Retinal pigment epithelial cell (primary cell): ENCODE results near the gene ALG2.

Source experiments
- DNase-seq: peaks from one replicate; pipeline ENCODE4 v3.0.0-alpha.2; 2010; ENCODE audit warnings: low read depth
- H3K4me3 ChIP-seq: 2 replicates; pipeline ENCODE4 v1.5.1; 2011; ENCODE audit warnings: mild to moderate bottlenecking, low read length, control low read depth, moderate library complexity
- CTCF ChIP-seq: conservative IDR thresholded peaks from 2 replicates; pipeline ENCODE4 v1.5.1; 2011; ENCODE audit warnings: low read depth, low read length, control low read depth, inconsistent platforms

The ALG2 gene

GRCh38 chr9:99180662-99181061 lies 41.1 kb downstream of the ALG2 start:
- TF ChIP-seq CTCF = no peak
- DNase-seq = no peak
- no peak overlapping the region for H3K4me3 ChIP-seq

GRCh38 chr9:99180199-99180598 lies 41.5 kb downstream of the ALG2 start:
- no peak for DNase-seq
- no peak overlapping the region for H3K4me3 ChIP-seq
- TF ChIP-seq CTCF = no peak

GRCh38 chr9:99178912-99179872 lies 42.5 kb downstream of the ALG2 start:
- DNase-seq = no peak
- TF ChIP-seq CTCF = no peak

GRCh38 chr9:99177576-99178366 lies 44.0 kb downstream of the ALG2 start:
- no peak for DNase-seq
- TF ChIP-seq CTCF = no peak

More at GRCh38 chr9:99178912-99179872, 42.5 kb downstream of the ALG2 start:
- H3K4me3 ChIP-seq = no peak overlapping the region

GRCh38 chr9:99176527-99177013 lies 45.2 kb downstream of the ALG2 start:
- no peak for TF ChIP-seq CTCF
- no peak overlapping the region for H3K4me3 ChIP-seq
- DNase-seq = no peak

More at GRCh38 chr9:99177576-99178366, 44.0 kb downstream of the ALG2 start:
- H3K4me3 ChIP-seq = no peak overlapping the region

GRCh38 chr9:99173570-99174504 lies 47.9 kb downstream of the ALG2 start:
- no peak for TF ChIP-seq CTCF
- no peak for DNase-seq
- no peak overlapping the region for H3K4me3 ChIP-seq
